ENCODE data around the gene C18orf32.
"Not testable (repeated sequence)": the region's sequence is repeated elsewhere in the genome, so short reads cannot be mapped to it uniquely, and the experiment has no call there.

C18orf32 gene

DNA sequence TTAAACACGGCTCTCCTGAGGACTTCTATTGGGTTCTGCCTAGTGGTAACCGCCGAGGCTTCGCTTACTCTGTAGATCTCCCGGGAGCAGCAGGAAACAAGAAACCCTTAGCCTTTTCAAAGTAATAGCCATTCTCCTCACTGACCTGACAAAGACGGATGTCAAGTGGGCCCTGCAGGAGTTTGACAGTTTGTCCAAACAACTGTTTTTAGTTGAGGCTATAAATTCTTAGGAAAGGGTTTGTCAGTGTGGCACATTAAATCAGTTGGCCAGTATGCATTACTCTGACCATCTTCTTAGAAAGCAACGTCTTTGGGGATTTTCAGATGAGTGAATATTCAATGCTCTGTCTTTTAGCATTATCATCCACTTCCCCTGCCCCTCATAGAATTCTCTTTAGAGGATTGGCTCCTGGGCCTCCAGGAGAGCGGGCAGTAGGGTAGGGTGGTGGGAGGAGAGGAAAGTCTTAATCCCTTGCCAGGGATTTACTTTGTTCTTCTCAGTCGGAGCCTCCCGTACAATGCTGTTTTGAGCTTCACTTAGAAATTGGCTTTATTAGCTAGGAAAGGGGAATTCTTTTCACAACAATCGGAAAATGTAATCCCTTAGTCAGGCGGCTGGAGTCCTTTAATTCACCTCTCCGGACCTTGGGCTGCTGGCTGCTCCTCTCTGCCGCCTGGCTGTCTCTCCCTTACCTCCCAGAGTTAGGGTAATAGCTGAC lies 13.3 kb upstream of the C18orf32 start:
- DNase-seq, result no peak

DNA sequence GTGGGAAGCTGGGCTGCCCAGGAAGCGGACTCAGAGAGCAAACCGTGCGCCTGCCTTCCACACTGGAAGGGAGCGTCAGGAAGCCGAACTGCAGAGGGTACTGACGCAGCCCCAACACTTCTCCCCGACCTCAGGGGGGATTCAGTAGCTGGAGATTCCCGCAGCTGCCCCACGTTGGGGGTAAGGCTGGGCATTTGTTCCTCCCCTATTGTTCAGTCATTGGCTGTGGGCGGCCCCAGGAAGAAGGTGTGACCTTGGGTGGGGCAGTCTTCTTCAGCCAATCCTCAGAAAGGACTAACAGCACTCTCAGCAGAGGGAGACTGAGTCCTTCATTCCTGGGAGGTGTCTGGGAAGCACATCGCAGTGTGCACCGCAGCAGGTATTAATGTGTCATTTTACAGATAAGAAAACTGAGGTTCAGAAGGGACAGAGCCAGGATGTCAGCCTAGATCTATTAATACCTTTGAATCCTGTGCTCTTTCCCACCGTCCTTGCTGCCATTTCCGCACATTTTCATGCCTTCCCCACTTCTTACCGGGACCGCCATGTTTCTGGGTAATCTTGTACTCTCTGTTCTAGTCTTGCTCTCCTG lies 12.1 kb upstream of the C18orf32 start:
- DNase-seq, result no peak

DNA sequence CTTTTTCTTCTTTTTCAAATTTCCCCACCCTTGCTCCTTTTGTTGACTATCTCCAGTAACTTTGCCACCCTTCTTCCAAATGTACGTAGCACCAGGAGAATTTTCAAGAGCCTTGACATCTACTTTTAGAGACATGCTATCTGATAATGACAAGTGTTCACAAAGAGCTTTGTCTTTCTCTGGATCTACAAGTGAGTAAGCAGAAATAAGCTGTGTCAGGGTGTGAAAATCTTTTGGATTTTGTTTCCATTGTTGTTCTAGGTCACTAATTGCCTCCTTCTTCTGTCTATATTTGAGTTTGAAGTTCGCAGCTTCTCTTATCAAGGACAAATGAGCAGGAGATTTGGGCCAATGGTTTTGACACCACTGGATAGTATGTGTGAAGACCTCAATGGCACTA lies 8.4 kb upstream of the C18orf32 start:
- no peak for DNase-seq

DNA sequence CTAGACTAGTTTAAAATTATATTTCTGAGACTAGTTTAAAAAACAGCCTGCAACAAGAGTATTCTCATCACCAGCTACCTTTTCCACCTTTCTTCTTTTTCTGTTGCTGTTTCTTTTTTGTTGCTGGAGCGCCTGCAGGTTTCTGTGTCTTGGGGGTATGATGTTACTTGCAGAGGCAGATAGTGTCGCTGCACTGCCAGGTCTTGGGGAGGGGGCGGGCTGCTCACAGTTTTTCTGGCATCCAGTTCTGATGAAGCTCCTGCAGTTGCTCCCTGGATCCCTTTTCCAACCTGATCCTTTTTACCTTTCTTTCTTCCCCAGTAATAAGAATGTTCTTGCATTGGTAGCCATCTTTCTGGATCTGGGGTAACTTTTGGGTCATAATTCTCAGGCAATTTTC lies 8.0 kb upstream of the C18orf32 start:
- no peak for DNase-seq

DNA sequence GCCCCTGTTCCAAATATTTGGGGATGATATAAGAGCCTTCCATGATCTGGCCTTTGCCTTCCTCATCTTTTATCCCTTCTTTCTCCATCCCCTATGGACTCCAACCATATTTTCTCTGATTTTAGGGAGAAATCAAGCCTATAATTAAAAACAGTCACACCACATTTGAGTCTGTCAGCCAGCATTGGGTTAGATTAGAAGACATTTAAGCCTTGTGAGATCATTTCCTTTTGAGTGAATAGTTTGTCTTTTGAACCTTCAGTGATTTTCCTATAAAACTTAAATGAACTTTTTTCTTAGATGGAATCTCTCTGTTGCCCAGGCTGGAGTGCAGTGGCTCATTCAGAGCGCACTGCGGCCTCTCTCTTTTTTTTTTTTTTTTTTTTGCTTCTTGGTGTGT lies 7.6 kb upstream of the C18orf32 start:
- DNase-seq, result no peak

DNA sequence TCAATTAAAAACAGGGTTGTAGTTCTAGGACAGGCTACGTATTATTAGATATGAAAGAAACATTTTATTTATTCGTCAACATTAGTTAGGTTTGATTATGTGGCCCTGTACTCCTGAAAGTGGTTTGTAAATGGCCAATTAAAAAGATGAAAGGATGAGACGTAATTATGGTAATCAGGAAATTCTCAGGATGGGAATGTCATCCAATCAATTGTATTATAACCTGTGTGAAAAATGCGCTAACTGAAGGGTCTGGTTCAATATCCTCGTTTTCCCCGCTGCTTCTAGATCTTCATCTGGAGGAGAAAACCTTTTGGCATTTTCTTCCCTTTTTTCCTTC lies 5.6 kb upstream of the C18orf32 start:
- no peak for DNase-seq

DNA sequence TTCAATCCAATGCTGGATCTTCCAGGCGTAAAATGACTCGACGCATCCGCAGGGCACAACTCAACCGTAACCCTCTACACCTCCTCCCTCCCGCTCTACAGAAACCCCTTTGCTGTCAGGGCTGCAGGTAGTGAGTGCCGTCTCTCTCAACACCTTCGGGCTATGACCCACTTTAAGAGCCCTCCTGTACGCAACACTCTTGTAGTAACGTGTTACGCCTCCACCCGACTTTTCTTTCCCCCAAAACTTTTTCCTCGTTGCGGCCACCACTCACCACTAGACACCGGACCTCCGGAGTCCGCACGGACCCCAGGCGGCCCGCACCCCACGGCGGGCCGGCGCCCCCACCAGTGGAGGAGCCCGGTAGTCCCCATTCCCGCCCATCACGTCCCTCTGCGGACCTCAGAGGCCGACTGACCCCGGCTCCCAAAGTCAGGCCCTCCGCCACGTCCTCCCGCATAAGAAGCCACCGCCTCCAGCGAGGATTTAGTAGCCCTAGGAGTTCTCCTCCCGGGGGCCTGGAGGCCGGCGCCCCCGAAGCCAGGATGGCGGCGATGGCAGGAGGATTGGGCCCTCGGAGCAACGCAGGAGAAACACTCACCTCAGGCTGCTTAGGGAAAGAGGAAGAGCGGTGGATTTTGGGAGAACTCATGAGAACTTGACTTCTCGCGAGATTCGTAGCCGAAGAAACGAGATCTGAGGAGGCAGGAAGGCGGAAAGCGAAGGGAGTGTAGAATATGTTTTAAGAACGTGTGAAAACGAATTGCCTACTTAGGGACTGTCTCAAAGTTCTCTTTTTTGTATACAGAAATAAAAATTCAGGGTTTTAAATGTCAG lies 5.0 kb upstream of the C18orf32 start, which contains the start of gene RPL17:
TSS of gene RPL17 (minus strand) at position 609 of the 837 bp plus-strand sequence.
- DNase-seq, result peak; percentile 37

DNA sequence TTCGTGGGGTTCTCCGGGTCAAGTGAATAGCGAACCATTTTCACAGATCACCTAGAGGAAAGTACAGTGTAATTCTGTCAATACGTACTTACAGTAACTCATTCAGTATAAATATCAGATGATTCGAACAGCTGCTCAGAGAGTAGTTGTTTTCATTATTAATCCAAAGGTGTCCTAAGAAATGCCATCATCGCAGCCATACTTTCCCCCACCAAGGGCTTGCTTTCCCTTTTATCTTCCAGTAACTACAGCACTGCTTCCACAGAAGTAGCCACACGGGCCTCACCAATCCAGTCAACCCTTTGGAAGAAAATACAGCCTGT lies 4.5 kb upstream of the C18orf32 start:
- DNase-seq, result no peak

DNA sequence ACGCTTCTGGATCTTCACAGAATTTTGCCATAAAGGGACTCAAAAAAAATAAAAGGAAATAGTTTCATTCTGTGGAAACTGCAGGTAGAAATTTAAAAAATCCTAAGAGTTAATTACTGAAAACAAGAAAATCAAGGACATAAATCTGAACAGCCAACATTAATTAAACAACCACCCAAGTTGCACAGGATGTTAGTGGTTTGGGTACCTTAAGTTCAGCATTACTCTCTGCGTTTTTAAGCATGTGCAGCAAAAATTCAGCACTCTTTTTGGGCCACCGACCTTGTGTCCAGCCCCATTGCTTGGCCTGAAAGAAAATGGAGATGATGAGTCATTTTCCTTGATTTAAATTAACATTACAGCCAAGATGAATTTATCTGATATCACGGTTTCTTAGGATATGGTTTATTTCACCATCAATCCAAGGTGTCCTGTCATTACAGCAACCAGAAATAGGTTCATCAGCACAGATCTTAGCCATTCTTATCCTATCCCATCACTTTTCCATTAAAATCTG lies 3.3 kb upstream of the C18orf32 start:
- DNase-seq, result no peak

DNA sequence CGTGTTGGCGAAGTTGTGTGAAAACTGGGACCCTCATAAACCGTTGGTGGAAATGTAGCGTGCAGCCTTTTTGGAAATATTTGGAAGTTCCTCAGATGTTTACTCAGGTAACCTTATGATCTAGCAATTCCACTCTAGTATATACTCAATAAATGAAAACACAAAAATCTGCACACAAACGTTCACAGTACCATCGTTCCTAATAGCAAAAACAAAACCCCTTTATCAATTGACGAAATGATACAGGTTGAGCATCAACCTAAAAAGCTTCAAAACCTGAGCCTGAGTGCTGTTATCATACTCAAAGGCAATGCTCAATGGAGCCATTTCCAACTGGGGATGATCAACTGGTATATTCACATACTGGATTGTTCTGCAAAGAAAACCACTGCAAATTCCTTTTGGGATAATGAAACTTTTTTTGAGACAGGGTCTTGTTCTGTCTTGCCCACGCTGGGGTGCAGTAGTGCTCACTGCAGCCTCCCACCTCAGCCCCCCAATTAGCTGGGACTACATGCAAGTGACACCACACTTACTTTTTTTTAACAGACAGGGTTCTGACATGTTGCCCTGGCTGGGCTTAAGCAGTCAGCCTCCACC lies 777 bp upstream of the C18orf32 start:
- no peak for DNase-seq

DNA sequence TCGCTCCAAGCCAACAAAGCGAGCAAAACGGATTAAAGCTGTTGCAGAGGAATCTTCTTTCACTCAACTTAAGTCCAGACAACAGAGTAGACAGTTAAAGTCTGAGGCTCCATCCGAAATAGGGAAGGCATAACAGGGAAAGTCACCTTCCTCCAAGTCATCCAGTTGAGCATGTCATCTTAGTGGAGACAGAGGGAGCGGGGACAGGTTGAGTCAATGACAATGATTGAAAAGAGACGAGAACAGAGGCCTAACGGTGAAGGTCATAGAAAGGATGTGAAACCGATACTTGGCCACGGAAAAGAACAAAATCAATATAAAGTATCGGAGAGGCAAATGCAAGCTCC lies 455 bp downstream of the C18orf32 start:
- no peak for DNase-seq

DNA sequence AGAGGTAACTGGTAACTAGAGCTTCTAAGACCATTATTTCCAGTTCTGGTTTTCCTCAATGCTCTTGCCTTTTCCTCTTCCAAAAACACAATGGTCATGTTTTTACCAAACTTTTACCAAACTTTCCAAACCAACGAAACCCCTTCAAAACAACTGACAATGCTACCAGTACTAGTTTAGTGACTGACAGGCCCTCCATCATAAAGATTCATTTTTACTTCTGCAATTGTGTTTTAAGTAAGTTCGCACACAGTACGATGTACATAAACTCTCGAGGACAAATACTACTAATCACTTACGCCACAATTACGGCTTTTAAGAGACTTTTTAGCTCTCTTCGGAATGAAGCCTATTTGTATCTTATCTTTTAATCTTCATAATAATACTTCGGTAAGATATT lies 900 bp downstream of the C18orf32 start:
- no peak for DNase-seq

DNA sequence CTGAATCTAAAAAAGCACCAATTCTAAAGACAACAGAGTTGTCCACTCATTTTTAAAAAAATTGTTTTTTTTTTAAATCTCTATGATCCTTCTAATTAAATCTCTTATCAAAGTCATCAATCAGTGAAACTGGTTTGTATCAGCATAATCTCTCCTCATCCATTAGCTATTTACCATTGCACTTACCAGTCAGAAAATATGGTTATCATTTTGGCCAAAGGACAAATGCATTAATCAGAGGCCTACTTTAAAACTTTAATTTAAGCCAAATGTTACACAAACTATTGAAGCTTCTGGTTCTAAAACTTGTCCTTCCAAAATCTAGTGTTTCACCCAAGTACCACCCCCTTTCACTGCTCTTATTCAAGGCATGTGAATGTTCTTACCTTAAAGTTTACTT lies 3.8 kb downstream of the C18orf32 start:
- no peak for DNase-seq

DNA sequence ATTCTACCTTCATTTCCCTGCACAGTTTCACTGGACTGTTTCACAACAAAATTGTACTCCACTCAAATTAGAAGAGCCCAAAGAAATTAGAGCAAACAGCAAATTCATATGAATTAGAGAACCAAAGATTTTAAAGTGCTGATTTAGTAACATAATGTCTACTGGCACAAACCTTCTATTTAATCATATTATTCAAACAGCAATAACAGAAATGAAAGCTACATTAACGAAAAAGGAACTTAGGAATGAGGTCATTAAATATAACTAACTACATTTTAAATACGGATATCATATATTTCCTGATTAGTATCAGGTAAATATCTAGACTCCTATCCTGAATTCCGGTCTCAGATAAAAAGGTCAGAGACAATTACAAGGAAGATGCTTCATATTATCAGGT lies 5.1 kb downstream of the C18orf32 start:
- no peak for DNase-seq

DNA sequence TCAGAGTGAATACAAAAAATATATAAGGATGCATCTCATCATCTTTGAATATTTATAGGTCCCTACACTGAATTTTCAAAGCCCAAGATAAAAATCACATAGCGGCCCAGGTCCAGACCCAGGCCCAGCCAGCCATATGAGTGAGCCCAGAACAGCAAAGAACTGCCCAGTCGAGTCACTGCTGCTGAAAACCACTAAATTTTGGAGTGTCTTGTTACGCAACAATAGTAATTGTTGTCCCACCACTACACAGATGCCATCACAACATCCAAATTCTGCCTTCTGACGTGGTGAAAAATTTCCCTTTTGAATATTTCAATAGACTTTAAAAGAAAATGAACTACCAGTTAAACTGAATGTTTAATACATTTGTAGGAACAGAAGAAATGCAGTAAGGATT lies 5.7 kb downstream of the C18orf32 start:
- no peak for DNase-seq

DNA sequence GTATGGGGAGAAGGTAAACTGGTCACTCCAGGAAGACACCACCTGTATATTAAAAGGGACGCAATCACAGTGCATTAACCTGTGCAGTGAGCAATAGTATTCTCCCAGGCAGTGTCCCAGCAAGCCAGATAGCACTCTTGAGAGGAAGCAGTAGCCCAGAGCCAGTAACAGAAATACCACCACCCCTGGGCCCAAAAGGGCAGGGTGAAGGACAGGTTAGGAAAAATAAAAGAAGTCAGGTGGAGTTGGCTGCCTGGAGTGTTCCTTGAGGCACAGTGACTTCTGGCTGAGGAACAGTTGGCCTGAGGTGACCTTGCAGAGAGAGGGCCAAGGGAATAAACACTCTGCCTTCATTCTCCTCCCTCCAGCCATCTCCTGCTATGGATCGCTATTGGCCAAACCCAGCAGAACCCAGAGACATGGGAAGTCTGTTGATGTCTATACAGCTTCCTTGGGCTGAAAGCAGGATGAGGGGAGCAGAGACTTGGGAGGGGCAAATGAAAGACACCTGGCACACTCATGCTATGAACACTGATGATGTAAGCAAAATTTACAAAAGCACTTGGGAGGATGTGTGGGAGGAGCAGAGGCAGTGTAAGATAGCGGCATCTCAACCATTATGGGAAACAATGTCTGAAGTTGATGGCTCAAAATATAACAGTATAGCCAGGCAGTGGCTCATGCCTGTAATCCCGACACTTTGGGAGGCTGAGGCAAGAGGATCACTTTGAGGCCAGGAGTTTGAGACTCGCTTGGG lies 7.5 kb downstream of the C18orf32 start:
- DNase-seq, result no peak

DNA sequence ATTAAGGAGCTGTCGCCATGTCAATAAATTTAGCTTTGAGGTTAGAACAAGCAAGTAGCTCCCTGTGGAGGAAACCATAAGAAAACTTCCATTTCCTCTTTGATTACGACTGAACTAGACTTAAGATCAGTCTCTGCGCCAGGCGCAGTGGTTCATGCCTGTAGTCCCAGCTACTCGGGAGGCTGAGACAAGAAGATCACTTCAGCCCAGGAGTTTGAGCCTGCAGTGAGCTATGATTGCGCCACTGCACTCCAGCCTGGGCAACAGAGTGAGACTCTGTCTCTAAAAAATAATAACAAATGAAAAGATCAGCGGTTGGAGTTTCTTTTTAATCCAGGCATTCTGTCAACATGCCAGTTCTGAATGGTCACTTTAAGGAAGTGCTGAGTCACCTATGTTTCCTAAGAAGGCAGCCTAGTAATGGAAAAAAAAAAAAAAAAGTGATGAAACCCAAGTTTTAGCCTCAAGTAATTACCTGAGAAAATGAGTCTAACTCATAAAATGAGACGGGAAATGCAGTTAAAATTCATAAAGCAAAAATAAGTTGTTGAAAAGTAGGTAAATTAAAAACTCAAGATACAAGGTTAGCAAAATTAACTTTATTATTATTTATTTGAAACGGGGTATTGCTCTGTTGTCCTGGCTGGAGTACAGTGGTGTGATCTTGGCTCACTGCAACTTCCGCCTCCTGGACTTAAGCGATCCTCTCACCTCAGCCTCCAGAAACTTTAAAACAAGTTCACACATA lies 10.2 kb downstream of the C18orf32 start:
- DNase-seq, result no peak

DNA sequence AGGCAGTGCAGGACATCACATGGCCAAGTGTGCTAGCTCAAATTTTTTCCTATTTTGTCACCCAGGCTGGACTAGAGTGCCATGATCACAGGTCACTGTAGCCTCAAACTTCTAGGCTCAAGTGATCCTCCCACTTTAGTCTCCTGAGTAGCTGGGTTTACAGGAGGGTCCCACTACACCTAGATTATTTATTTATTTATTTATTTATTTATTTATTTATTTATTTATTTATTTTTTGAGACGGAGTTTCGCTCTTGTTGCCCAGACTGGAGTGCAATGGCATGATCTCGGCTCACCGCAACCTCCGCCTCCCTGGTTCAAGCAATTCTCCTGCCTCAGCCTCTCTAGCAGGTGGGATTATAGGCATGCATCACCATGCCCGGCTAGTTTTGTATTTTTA lies 12.1 kb downstream of the C18orf32 start:
- not testable (repeated sequence) for DNase-seq

DNA sequence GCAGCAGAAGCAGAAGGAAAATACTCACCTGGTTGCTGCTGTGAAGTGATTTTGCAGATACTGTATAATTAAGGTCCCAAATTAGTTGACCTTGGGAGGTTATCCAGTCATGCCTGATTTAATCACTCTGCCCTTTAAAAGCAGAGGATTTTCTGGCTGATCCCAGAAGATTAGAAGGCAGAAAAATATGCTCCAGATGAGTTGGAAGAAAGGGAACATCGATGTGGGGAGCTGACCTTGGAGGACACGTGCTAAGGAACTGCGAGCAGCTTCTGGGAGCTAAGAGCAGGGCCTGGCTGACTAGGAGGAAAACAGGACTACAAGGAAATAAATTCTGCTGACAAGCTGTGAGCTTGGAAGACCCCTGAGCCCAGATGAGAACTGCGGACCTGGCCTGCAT lies 13.3 kb downstream of the C18orf32 start:
- DNase-seq, result no peak

DNA sequence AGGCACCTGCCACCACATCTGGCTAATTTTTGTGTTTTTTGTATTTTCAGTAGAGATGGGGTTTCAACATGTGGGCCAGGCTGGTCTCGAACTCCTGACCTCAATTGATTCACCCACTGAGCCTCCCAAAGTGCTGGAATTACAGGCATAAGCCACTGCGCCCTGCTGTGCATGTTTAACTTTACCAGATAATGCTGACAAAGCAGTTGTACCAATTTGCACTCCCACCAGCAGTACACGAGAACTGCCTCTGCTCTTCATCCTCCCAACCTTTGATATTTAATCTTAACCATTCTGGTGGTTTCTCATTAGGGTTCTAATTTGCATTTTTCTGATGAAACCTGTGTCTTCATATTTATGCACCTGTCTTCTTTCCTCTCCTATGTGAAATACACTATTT lies 14.6 kb downstream of the C18orf32 start:
- no peak for DNase-seq

DNA sequence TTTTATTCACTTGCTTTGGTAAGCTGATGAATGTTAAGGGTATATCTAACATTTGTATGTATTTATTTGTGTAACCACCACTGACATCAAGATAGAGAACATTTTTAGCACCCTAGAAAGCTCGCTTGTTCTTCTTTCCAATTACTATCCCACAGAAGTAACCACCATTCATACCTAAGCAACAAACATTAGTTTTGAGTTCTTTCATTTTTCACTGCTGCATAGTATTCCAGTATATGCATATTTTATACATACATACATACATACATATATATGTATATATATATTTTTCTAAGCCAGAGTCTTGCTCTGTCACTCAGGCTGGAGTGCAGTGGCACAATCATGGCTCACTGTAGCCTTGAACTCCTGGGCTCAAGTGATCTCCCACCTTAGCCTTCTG lies 15.5 kb downstream of the C18orf32 start:
- DNase-seq, result no peak

DNA sequence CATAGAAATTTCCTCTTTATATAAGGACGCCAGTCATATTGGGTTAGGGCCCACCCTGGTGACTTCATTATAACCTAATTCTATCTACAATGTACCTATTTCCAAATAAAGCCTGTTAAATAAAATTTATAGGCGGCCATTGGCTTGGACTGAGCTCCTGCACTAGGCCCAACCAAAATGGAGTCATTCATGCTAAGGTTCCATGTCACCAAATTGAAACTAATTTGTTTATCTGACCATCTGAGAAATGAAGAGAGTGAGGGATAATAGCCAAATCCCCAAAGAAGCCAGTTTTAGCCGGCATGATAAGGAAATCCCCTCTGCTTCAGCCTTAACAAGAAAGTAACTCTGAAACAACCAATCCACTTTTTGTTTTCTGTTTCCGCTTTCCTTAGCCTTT lies 19.4 kb downstream of the C18orf32 start:
- no peak for DNase-seq
